Pons (tissue), 1 donor: Measurements from ENCODE around the gene DGKB.

Experiments used
- DNase-seq: peaks from one replicate; pipeline ENCODE4 v3.0.0-alpha.2; 2016; ENCODE audit warnings: low spot score

The DGKB gene

GRCh38 chr7:14859267-14859666 lies 43.3 kb downstream of the DGKB start:
- DNase-seq: no peak

- no peak for DNase-seq
Measured at GRCh38 chr7:14858866-14859265, 43.7 kb downstream of the DGKB start.

GRCh38 chr7:14858410-14858809 lies 44.1 kb downstream of the DGKB start:
- no peak for DNase-seq

- DNase-seq: no peak
Measured at GRCh38 chr7:14855033-14855794, 47.3 kb downstream of the DGKB start.

GRCh38 chr7:14854471-14854870 lies 48.1 kb downstream of the DGKB start:
- no peak for DNase-seq

GRCh38 chr7:14851610-14852009 lies 50.9 kb downstream of the DGKB start:
- no peak for DNase-seq

- DNase-seq: no peak
Measured at GRCh38 chr7:14850039-14850438, 52.5 kb downstream of the DGKB start.

GRCh38 chr7:14846405-14846804 lies 56.1 kb downstream of the DGKB start:
- DNase-seq: no peak

GRCh38 chr7:14843755-14844154 lies 58.8 kb downstream of the DGKB start:
- DNase-seq: no peak

GRCh38 chr7:14842523-14842922 lies 60.0 kb downstream of the DGKB start:
- DNase-seq: no peak

- DNase-seq: no peak
Measured at GRCh38 chr7:14841869-14842268, 60.7 kb downstream of the DGKB start.

GRCh38 chr7:14841086-14841485 lies 61.5 kb downstream of the DGKB start:
- DNase-seq: no peak

- no peak for DNase-seq
Measured at GRCh38 chr7:14839307-14839706, 63.2 kb downstream of the DGKB start.

- DNase-seq: no peak
Measured at GRCh38 chr7:14837216-14837615, 65.3 kb downstream of the DGKB start.

GRCh38 chr7:14836571-14837189 lies 65.9 kb downstream of the DGKB start:
- no peak for DNase-seq

- DNase-seq: no peak
Measured at GRCh38 chr7:14836006-14836405, 66.5 kb downstream of the DGKB start.

GRCh38 chr7:14835384-14835783 lies 67.2 kb downstream of the DGKB start:
- DNase-seq: no peak

- DNase-seq: no peak
Measured at GRCh38 chr7:14834883-14835282, 67.7 kb downstream of the DGKB start.

GRCh38 chr7:14834456-14834855 lies 68.1 kb downstream of the DGKB start:
- no peak for DNase-seq

GRCh38 chr7:14833707-14834106 lies 68.8 kb downstream of the DGKB start:
- DNase-seq: no peak

- no peak for DNase-seq
Measured at GRCh38 chr7:14828053-14828452, 74.5 kb downstream of the DGKB start.

- DNase-seq: no peak
Measured at GRCh38 chr7:14826426-14826825, 76.1 kb downstream of the DGKB start.

GRCh38 chr7:14825912-14826311 lies 76.6 kb downstream of the DGKB start:
- no peak for DNase-seq

GRCh38 chr7:14822481-14822854 lies 80.1 kb downstream of the DGKB start:
- no peak for DNase-seq
